GM10266 (cell line): ENCODE measurements around the gene POU2F2.
"Not testable (repeated sequence)": the region's sequence is repeated elsewhere in the genome, so short reads cannot be mapped to it uniquely, and the experiment has no call there.

Source experiments
- DNase-seq: peaks from one replicate; pipeline ENCODE4 v3.0.0; 2012; ENCODE audit errors: extremely low spot score
- CTCF ChIP-seq: IDR thresholded peaks from 2 replicates; pipeline ENCODE4 v1.5.1; 2012; ENCODE audit warnings: mild to moderate bottlenecking, low read depth; ENCODE audit not compliant: control insufficient read depth, insufficient read depth; ENCODE audit errors: missing control alignments

Gene POU2F2

GRCh38 chr19:42045575-42045974 lies 86.7 kb downstream of the POU2F2 start:
- no peak for DNase-seq
- no peak for TF ChIP-seq CTCF

- no peak for DNase-seq
- TF ChIP-seq CTCF, result no peak
Measured at GRCh38 chr19:42042455-42043170, 89.6 kb downstream of the POU2F2 start.

- not testable (repeated sequence) for DNase-seq
Measured at GRCh38 chr19:42040491-42040890, 91.8 kb downstream of the POU2F2 start.

- no peak for TF ChIP-seq CTCF
- no peak for DNase-seq
Measured at GRCh38 chr19:42040031-42040430, 92.2 kb downstream of the POU2F2 start.

GRCh38 chr19:42038666-42039065 lies 93.6 kb downstream of the POU2F2 start:
- no peak for TF ChIP-seq CTCF

GRCh38 chr19:42037649-42038048 lies 94.6 kb downstream of the POU2F2 start:
- DNase-seq, result no peak
- no peak for TF ChIP-seq CTCF

More at GRCh38 chr19:42038666-42039065, 93.6 kb downstream of the POU2F2 start:
- no peak for DNase-seq
